Kidney glomerular epithelial cell (primary cell): ENCODE measurements around the gene FSTL3.
"Not testable (repeated sequence)": the region's sequence is repeated elsewhere in the genome, so short reads cannot be mapped to it uniquely, and the experiment has no call there.

Source experiments
- DNase-seq: peaks from one replicate; lab custom pipeline; 2025; lab: John Stamatoyannopoulos, UW

FSTL3 gene

GRCh38 chr19:711254-711653 lies 35.1 kb downstream of the FSTL3 start:
- DNase-seq, result no peak

GRCh38 chr19:715347-715746 lies 39.2 kb downstream of the FSTL3 start:
- DNase-seq, result no peak

DNA sequence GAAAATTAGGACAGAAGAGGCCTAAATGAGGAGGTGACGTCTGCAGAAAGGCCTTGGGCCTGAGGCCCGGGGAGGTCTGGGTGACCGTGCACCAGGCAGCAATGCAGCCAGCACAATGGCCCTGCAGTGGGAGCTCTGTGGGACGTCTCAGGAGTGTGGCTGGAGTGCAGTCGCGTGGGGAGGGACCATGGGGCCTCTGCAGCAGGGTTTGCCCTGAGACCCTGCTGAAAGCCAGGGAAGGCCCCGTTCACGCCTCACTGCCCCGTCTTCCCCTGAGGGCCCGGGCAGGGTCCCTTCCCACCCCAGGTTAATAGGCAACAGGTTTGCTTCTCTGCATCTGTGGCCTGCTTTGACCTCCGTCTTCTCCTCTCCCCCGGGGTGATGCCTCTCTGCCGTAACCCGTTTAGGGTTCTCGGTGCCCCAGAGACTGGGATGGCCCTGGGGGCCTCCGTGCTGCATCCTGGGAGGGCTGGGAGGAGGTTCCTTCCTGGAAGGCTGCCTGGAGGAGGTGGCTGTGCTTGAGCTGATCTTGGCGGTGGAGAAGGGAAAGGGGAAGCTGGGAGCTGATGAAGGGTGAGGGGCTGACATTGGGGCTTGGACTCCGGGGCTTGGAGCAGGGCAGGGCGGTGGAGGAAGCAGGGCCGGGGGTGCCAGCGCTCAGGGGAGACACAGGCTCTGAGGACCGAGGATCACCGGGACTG lies 42.2 kb downstream of the FSTL3 start:
- no peak for DNase-seq

- DNase-seq, result no peak
Observed at GRCh38 chr19:718991-719512, 42.9 kb downstream of the FSTL3 start.

DNA sequence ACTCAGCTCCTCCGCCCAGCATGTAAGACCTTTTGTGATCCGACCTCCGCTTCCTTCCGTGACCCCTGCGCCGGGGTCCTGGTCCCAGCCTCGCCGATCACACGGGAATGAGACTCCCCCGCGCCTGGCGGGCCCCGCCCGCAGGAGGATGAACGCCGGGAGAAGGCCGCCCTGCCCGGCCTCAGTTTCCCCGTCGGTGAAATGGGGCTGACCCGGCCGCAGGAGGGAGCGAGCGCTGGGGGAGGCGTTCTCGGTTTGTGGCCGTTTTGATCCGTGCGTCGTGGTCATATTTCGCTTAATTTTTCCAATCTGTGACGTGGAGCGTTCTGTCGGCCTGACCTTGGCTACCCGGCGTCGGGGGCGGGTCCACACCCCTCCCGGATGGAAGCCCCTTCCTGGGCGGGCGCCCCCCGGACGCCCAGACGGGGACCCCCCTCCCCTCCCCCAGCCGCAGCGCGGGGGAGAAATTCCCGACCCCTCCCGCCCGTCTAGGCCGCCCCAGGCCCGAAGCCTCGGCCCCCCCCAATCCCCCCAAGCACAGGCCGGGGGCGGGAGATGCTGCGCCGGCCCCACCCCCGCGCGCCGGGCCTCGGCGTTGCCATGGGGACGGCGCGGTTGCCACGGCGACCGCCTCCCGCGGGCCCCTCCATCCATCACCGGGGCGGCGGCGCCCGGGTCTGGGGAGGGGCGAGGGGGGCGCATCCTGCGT lies 43.6 kb downstream of the FSTL3 start:
- DNase-seq, result no peak

DNA sequence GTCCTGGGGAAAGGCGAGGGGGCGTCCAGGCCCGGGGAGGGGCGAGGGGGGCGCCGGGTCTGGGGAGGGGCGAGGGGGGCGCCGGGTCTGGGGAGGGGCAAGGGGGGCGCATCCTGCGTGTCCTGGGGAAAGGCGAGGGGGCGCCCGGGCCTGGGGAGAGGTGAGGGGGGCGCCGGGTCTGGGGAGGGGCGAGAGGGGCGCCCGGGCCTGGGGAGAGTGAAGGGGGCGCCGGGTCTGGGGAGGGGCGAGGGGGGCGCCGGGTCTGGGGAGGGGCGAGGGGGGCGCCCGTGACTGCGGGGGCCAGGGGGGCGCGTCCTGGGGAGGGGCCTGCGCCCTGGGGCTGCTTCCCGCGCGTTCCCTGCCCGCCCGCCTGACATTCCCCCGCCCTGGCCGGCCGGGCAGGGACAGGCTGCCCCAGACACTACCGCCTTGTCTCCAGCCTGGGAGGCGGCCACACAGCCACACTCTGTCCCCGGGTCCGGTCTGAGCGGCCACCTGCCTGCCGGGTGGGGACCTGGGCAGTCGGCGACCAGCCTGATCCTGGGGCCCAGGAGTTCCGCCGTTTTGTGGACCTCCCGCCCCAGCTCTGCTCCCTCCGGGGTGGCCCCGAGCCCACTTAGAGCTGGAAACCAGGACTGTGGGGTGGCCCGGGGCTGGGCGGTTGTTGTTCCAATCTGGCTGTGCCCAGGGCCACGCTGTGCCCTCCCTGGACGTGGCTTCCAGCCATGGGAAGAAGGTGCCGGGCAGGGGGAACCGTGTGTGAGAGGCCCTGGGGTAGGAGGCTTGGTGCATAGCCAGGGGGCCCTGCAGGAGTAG lies 44.4 kb downstream of the FSTL3 start:
- DNase-seq, result no peak

DNA sequence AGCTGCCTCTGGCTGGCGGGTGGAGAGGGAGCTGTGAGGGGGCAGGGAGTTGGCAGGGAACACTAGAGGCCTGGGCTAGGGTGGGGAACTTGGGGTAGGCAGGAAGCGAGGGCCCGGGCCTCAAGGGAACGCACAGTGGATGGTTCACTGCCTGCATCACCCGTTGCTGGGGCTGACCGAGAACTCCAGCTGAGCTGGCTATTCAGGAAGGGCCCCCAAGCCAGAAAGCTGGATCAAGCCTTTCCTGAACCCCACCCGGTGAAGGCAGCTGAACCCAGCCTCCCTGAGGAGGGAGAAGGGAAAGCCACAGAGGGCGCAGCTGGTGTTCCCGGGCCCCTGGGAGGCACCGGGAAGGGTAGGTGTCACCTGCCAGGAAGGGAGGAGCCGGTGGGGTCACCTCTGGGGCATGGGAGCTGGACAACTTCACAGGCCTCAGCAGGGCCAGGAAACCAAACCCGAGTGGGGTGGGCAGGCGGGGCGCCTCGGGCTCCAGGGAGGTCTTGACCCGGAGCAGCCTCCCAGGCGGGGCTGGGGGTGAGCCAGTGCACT lies 46.4 kb downstream of the FSTL3 start:
- DNase-seq, result no peak

DNA sequence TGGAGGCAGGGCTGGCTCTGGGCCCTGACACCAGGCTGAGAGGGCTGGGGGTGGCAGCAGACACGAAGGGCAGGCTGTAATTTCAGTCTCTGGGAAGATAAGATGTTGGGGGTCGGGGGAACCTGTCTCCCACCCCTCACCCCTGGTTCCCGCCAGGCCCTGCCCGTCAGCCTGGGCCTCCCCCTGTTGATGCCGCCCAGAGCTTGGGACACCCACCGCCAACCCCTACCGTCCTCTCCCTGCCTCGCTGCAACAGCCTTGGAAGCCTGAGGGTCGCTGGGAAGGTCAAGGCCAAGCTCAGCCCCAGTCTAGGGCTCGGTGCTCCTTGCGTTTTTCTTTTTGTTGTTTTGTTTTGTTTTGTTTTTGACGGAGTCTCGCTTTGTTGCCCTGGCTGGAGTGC lies 47.1 kb downstream of the FSTL3 start:
- DNase-seq, result no peak

DNA sequence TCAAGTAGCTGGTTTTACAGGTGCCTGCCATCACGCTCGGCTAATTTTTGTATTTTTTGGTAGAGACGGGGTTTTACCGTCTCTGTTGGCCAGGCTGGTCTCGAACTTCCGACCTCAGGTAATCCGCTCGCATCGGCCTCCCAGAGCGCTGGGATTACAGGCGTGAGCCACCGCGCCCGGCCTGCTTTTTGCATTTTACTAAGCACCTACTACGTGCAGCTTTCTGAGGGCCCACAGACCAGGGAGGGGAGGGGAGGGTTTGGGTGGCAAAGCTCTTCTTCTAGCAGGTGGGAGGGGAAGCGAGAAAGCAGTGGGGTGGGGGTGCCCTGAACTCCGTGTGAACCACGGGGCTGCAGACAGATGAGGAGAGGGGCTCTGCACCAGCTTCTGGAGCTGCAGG lies 47.5 kb downstream of the FSTL3 start:
- no peak for DNase-seq

DNA sequence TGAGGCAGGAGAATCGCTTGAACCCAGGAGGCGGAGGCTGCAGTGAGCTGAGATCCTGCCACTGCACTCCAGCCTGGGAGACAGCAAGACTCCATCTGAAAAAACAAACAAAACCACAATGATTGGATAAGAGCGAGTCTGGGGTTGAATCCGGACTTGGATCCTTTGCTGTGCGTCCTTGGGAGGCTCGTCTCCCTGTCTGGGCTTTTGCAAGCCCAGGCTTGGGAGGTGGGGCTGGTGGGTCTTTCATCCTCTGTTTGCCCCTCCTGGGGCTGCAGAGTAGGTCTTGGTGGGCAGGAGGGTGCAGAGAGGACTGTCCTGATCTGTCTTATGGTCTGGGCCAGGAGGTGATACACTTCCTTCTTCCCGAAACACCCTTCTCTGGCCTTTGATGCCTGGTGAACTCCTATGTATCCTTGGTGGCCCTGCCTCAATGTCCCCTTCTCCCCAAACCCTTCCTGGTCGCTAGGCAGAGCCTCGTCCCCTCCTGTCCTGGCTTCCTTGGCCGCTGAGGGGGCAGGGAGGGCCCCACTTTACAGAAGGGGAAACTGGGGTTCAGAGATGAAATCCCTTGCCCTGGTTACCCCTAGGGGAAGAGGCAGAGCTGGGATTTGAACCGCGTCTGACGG lies 49.4 kb downstream of the FSTL3 start:
- DNase-seq, result no peak

- DNase-seq, result no peak
Observed at GRCh38 chr19:726993-727956, 51.1 kb downstream of the FSTL3 start.

GRCh38 chr19:728011-728410 lies 51.8 kb downstream of the FSTL3 start:
- DNase-seq, result no peak

- not testable (repeated sequence) for DNase-seq
Observed at GRCh38 chr19:729564-729963, 53.4 kb downstream of the FSTL3 start.

DNA sequence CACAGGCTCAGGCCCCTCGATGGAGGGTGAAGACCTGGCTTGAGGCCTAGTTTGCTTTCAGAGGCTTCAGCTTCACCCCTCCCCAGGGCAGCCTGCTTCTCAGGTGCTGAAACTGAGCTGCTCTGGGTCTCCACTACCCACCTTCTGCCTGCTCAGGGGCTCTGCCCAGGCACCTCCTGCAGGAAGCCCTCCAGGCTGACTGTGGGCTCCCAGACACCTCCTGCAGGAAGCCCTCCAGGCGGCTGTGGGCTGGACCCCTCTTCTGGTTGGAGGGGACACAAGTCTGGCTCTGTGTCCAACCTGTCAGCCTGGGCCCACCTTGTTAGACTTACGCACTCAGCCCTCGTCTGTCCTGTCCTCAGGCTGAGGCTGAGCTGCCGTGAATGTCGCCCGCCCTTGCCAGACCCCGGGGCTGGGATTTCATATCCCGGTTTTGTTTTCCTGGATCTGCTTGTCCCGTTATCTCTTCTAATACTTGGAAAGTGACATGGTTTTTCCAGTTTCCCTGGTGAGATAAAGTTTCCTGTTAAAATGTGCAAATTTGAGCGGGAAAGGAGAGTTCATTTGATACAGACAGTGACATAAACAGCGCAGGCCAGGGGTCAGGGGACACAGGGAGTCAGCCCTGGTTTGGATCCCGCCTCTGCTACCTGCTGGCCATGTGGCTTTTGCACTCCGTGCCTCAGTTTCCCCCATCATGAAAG lies 53.9 kb downstream of the FSTL3 start:
- DNase-seq, result no peak

DNA sequence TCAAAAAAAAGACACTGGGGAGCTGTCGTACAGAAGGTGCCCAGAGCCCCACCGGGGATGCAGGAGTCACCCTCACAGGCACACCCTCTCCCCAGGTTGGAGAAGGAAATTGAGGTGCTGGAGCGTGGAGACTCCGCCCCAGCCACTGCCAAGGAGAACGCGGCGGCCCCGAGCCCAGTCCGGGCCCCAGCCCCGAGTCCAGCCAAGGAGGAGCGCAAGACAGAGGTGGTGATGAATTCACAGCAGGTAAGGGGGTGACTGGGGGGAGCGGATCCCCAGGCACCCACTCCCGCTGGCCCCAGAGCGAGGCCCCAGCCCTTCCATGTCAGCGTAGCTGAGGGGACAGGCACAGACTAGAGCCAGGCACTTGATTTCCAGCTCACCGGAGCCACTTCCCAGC lies 54.8 kb downstream of the FSTL3 start:
- no peak for DNase-seq

DNA sequence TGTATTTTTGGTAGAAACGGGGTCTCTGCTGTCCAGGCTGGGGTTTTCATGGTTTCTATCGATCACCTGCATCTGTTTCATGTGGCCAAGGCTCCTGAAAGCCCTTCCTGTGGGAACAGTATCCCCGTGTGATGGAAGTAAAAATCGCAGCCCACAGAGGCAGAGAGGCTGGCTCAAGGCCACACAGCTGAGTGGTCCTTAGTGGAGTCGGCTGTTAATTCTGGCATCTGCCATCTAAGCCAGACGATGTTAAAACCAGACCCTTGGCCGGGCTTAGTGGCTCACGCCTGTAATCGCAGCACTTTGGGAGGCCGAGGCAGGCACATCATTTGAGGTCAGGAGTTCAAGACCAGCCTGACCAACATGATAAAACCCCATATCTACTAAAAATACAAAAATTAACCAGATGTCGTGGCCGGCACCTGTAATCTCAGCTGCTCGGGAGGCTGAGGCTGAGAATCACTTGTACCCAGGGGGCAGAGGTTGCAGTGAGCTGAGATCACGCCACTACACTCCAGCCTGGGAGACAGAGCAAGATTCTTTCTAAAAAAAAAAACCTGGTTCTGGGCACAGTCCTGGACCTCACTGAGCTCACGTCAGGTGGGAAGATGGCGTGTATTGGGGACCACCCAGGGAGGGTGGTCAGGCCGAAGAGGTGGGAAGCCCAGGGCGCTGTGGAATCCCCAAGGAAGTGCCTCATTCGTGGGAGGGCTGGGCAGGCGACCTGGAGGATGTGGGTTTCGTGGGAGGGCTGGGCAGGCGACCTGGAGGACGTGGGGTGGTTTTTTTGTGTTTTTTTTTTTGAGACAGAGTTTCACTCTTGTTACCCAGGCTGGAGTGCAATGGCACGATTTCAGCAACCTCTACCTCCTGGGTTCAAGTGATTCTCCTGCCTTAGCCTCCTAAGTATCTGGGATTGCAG lies 56.2 kb downstream of the FSTL3 start:
- no peak for DNase-seq
